ENCODE data around the gene SMAD2. TPM values are rescaled to one million over a fixed set of nuclear protein-coding genes. Genes with fewer than 3 reads are reported as not detected.

SMAD2 gene
- total and polyA plus RNA-seq, 9 of the 15 experiments (the other 6 are each of a cell fraction or from before 2014, with no cell fraction given), result 9.2 to 49.6 (median 33.7) TPM

DNA sequence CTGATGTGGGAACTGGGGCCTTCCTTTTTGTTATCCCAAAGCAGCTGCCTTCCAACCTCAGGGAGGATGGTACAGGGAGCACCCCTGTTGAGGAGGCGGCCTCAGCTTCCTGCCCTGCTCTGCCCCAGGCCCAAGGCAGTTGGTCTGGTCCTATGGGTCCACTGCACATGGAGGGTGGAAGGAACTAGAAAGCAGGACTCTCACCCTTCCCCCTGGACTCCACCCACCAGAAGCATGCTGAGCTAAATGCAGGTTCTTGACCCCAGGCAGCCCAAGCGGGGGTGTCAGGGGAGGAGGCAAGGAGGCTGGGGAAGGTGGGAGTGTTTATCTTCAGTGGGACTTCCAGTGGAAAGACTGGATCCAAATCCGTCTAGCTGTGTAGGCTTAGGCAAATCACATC is 158.5 kb downstream of the SMAD2 start (continued):
- TF ChIP-seq ZBTB40 (IDR thresholded peaks at IDR 0.05), result no peak
- no peak for TF ChIP-seq ZBTB40 (CRISPR knock-in tag; IDR thresholded peaks at IDR 0.05)
